Effector memory CD8-positive, alpha-beta T cell (primary cell): ENCODE results near the gene RAB11FIP3.

ENCODE experiments used
- ATAC-seq: fragments of 150-1000 bp; cut with Tn5 transposase; replicated peaks from 2 replicates; pipeline ENCODE4 v1.10.0; 2021; ENCODE audit warnings: mild to moderate bottlenecking, moderate library complexity
- DNase-seq, 3 experiments: peaks; one replicate each; pipeline ENCODE4 v3.0.0; 2021
- H3K27ac Mint-ChIP-seq, 2 donors: one replicate each; pipeline ENCODE4 v1.8.0; 2022; ENCODE audit warnings: mild to moderate bottlenecking in 2 of 2, mixed read lengths in 2 of 2, moderate library complexity in 2 of 2
- H3K27me3 Mint-ChIP-seq, 2 donors: one replicate each; pipeline ENCODE4 v1.8.0; 2022; ENCODE audit warnings: mixed read lengths in 2 of 2
- H3K36me3 Mint-ChIP-seq: one replicate; pipeline ENCODE4 v1.8.0; 2022; ENCODE audit warnings: mild to moderate bottlenecking, moderate library complexity, mixed read lengths; ENCODE audit not compliant: insufficient read depth
- H3K4me1 Mint-ChIP-seq, 2 donors: one replicate each; pipeline ENCODE4 v1.8.0; 2022; ENCODE audit warnings: low read depth in 2 of 2, mixed read lengths in 2 of 2
- H3K4me3 Mint-ChIP-seq, 2 donors: one replicate each; pipeline ENCODE4 v1.8.0; 2022; ENCODE audit warnings: mild to moderate bottlenecking in 2 of 2, mixed read lengths in 2 of 2, moderate library complexity in 2 of 2
- H3K9me3 Mint-ChIP-seq, 2 donors: one replicate each; pipeline ENCODE4 v1.8.0; 2022; ENCODE audit warnings: mixed read lengths in 2 of 2

The RAB11FIP3 gene

GRCh38 chr16:543301-544164, 118.1 kb downstream of the RAB11FIP3 start:
- peaks cover 3 to 6% of the 10 kb centered on the region in 2 donors for H3K4me1 Mint-ChIP-seq
- H3K4me3 Mint-ChIP-seq = no peak overlapping the region
- H3K27ac Mint-ChIP-seq = no peak overlapping the region
- no peak for DNase-seq
- H3K36me3 Mint-ChIP-seq = peaks cover 12% of the 10 kb centered on the region
- H3K9me3 Mint-ChIP-seq = no peaks in the 10 kb centered on the region
- no peaks in the 10 kb centered on the region for H3K27me3 Mint-ChIP-seq
- ATAC-seq = no peak

DNA sequence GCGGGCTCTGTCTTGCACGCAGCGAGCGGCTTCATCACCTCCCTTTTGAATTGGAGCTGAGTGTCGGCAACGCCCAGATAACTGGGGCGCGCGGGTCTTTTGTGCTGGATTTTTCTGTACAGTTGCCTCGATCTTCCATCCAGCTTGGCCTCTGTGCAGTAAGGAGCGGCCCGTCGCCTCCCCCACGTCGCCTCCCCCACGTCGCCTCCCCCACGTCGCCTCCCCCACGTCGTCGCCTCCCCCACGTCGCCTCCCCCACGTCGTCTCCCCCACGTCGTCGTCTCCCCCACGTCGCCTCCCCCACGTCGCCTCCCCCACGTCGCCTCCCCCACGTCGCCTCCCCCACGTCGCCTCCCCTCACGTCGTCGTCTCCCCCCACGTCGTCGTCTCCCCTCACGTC, 119.1 kb downstream of the RAB11FIP3 start:
- H3K36me3 Mint-ChIP-seq = peaks cover 12% of the 10 kb centered on the region
- no peak overlapping the region for H3K4me3 Mint-ChIP-seq
- ATAC-seq (no peak), DNase-seq (no peak)
- H3K27ac Mint-ChIP-seq = no peak overlapping the region
- peaks cover 3 to 6% of the 10 kb centered on the region in 2 donors for H3K4me1 Mint-ChIP-seq
- H3K9me3 Mint-ChIP-seq = no peaks in the 10 kb centered on the region
- H3K27me3 Mint-ChIP-seq = no peaks in the 10 kb centered on the region

GRCh38 chr16:546909-547770, 121.7 kb downstream of the RAB11FIP3 start:
- ATAC-seq = peak; percentile 68
- H3K36me3 Mint-ChIP-seq = peaks cover 7% of the 10 kb centered on the region
- peak; percentile 21 to 32 (median 27) for DNase-seq
- H3K27ac Mint-ChIP-seq = peak overlapping the region in 1 of 2 donors; percentile 23
- H3K4me1 Mint-ChIP-seq = peaks cover 0 to 5% of the 10 kb centered on the region in 2 donors
- no peak overlapping the region for H3K4me3 Mint-ChIP-seq
- H3K9me3 Mint-ChIP-seq = no peaks in the 10 kb centered on the region
- no peaks in the 10 kb centered on the region for H3K27me3 Mint-ChIP-seq

DNA sequence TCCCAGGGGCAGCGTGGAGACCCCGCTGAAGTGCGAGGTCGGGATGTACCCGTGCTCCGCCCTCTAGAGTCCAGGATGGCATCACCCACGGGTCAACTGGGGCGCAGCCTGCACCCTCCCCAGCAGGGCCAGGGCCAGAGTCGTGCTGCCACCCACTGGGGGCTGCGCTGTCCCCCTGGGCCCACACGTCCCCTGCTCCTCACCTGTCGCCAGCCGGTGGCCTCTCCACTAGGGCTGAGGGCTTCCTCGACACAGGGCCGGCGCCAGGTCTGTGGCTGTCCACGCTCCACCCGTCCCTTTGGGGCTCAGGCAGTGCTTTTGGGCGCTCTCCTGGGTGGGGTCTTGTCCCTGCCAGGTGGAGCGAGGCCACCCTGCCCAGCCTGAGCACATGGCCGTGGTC, 123.1 kb downstream of the RAB11FIP3 start:
- H3K36me3 Mint-ChIP-seq = peaks cover 7% of the 10 kb centered on the region
- no peak overlapping the region for H3K27ac Mint-ChIP-seq
- no peak overlapping the region for H3K4me3 Mint-ChIP-seq
- no peaks in the 10 kb centered on the region for H3K9me3 Mint-ChIP-seq
- H3K4me1 Mint-ChIP-seq = peaks cover 0 to 2% of the 10 kb centered on the region in 2 donors
- no peak for DNase-seq
- ATAC-seq = no peak
- H3K27me3 Mint-ChIP-seq = no peaks in the 10 kb centered on the region

DNA sequence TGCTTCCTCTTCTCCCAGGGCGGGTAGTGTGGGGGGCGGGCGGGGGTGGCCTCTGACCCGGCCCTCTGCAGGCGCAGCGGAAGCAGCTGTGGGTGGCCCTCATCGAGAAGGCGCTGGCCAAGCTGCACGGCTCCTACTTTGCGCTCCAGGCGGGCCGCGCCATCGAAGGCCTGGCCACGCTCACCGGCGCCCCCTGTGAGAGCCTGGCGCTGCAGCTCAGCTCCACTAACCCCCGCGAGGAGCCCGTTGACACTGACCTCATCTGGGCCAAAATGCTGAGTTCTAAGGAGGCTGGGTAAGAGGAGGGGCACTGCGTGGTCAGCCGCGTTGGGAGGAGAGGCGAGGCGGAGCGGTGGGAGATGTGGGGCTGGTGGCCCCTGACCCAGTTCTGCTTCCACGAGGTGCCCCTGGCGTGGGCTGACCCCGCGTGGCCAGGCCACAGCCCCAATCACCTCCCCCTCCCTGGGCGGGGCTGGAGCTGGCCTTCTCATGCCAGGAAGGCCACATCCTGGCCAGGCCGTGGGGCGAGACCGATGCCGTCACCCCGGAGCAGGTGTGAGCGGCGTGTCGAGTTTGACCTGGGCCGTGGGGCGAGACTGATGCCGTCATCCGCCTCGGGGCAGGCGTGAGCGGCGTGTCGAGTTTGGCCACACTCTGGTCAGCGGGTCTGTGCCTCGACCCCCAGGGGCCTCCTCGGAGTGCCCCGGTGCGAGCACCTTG, 124.3 kb downstream of the RAB11FIP3 start:
- H3K4me3 Mint-ChIP-seq = no peak overlapping the region
- no peaks in the 10 kb centered on the region for H3K9me3 Mint-ChIP-seq
- H3K27me3 Mint-ChIP-seq = no peaks in the 10 kb centered on the region
- H3K27ac Mint-ChIP-seq = no peak overlapping the region
- H3K4me1 Mint-ChIP-seq = peaks cover 0 to 4% of the 10 kb centered on the region in 2 donors
- ATAC-seq (no peak), DNase-seq (no peak)
- H3K36me3 Mint-ChIP-seq = peaks cover 11% of the 10 kb centered on the region

DNA sequence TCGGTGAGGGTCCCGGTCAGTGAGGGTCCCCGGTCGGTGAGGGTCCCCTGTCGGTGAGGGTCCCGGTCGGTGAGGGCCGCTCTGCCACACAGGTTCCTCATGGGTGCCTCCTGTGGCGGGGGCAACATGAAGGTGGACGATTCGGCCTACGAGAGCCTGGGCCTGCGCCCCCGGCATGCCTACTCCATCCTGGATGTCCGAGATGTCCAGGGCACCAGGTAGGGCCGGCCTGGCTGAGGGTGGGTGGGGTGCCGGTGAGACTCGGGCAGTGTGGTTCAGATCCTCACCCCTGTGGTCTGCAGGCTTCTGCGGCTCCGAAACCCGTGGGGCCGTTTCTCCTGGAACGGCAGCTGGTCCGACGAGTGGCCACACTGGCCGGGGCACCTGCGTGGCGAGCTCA, 125.8 kb downstream of the RAB11FIP3 start:
- H3K9me3 Mint-ChIP-seq = no peaks in the 10 kb centered on the region
- H3K4me3 Mint-ChIP-seq = no peak overlapping the region
- DNase-seq = no peak
- no peak overlapping the region for H3K27ac Mint-ChIP-seq
- no peak for ATAC-seq
- H3K36me3 Mint-ChIP-seq = peaks cover 3% of the 10 kb centered on the region
- no peaks in the 10 kb centered on the region for H3K27me3 Mint-ChIP-seq
- peaks cover 0 to 2% of the 10 kb centered on the region in 2 donors for H3K4me1 Mint-ChIP-seq

DNA sequence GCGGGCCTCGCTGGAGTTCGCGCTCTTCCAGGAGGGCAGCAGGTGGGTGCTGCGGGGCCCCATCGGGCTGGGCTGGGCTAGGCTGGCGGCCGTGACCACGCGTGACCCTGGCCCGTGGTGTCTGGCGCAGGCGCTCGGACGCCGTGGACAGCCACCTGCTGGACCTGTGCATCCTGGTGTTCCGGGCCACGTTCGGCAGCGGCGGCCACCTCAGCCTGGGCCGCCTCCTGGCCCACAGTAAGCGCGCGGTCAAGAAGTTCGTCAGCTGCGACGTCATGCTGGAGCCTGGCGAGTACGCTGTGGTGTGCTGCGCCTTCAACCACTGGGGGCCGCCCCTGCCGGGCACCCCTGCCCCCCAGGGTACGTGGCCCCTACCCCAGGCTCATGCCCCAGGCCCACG, 126.7 kb downstream of the RAB11FIP3 start:
- no peaks in the 10 kb centered on the region for H3K9me3 Mint-ChIP-seq
- no peak overlapping the region for H3K4me3 Mint-ChIP-seq
- H3K4me1 Mint-ChIP-seq = peaks cover 0 to 2% of the 10 kb centered on the region in 2 donors
- no peak overlapping the region for H3K27ac Mint-ChIP-seq
- DNase-seq (no peak), ATAC-seq (no peak)
- peaks cover 0 to 1% of the 10 kb centered on the region in 2 donors for H3K27me3 Mint-ChIP-seq
- H3K36me3 Mint-ChIP-seq = peaks cover 3% of the 10 kb centered on the region

DNA sequence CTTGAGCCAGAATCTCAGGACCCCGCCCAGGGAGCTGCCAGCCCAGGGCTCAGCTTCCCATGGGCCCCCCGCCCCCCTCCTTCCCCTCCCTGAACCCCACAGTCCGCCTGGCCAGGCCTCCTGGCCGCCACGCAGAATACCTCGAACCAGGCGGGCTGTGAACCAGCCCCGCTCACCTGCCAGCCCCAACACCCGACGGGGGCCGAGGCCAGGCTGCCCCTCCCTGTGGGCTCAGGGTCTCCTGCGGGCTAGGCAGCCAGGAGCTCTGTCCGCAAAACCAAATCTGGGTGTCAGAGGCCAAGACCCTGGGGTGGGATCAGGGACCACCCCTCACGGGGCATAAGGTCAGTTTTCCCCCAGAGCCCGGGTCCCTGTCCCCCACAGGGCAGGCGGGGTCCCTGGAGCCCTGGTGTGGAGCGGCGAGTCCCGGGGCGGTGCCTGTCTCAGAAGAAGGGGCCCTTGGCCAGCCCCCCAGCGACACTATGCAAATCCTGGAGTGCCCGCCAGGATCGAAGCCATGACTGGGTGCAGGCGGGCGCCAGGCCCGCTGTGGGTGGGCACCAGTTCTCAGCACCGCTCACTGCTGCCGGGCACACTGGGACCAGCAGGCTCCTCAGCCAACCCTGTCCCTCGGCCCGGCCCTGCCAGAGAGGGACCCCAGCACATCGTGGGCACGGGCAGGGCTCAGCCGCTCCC, 128.3 kb downstream of the RAB11FIP3 start:
- DNase-seq (no peak), ATAC-seq (no peak)
- H3K27me3 Mint-ChIP-seq = peaks cover 5 to 17% of the 10 kb centered on the region in 2 donors
- H3K4me3 Mint-ChIP-seq = no peak overlapping the region
- no peak overlapping the region for H3K27ac Mint-ChIP-seq
- H3K36me3 Mint-ChIP-seq = peaks cover 3% of the 10 kb centered on the region
- no peaks in the 10 kb centered on the region for H3K9me3 Mint-ChIP-seq
- peaks cover 0 to 2% of the 10 kb centered on the region in 2 donors for H3K4me1 Mint-ChIP-seq

GRCh38 chr16:554297-554621, 128.8 kb downstream of the RAB11FIP3 start:
- H3K36me3 Mint-ChIP-seq = peaks cover 3% of the 10 kb centered on the region
- no peak overlapping the region for H3K4me3 Mint-ChIP-seq
- H3K9me3 Mint-ChIP-seq = no peaks in the 10 kb centered on the region
- peaks cover 5 to 21% of the 10 kb centered on the region in 2 donors for H3K27me3 Mint-ChIP-seq
- H3K27ac Mint-ChIP-seq = no peak overlapping the region
- DNase-seq (no peak), ATAC-seq (no peak)
- peaks cover 0 to 2% of the 10 kb centered on the region in 2 donors for H3K4me1 Mint-ChIP-seq

GRCh38 chr16:554640-555365, 129.4 kb downstream of the RAB11FIP3 start:
- H3K27me3 Mint-ChIP-seq = peaks cover 5 to 26% of the 10 kb centered on the region in 2 donors
- peaks cover 3% of the 10 kb centered on the region for H3K36me3 Mint-ChIP-seq
- H3K9me3 Mint-ChIP-seq = no peaks in the 10 kb centered on the region
- ATAC-seq (peak; percentile 22), DNase-seq (no peak)
- no peak overlapping the region for H3K4me3 Mint-ChIP-seq
- H3K27ac Mint-ChIP-seq = no peak overlapping the region
- peaks cover 0 to 5% of the 10 kb centered on the region in 2 donors for H3K4me1 Mint-ChIP-seq

GRCh38 chr16:555528-556473, 130.4 kb downstream of the RAB11FIP3 start:
- no peaks in the 10 kb centered on the region for H3K9me3 Mint-ChIP-seq
- peaks cover 0 to 5% of the 10 kb centered on the region in 2 donors for H3K4me1 Mint-ChIP-seq
- ATAC-seq (no peak), DNase-seq (no peak)
- H3K27ac Mint-ChIP-seq = no peak overlapping the region
- peaks cover 5 to 26% of the 10 kb centered on the region in 2 donors for H3K27me3 Mint-ChIP-seq
- H3K36me3 Mint-ChIP-seq = peaks cover 3% of the 10 kb centered on the region
- no peak overlapping the region for H3K4me3 Mint-ChIP-seq
